ENCODE results near the gene LUC7L3.

DNA sequence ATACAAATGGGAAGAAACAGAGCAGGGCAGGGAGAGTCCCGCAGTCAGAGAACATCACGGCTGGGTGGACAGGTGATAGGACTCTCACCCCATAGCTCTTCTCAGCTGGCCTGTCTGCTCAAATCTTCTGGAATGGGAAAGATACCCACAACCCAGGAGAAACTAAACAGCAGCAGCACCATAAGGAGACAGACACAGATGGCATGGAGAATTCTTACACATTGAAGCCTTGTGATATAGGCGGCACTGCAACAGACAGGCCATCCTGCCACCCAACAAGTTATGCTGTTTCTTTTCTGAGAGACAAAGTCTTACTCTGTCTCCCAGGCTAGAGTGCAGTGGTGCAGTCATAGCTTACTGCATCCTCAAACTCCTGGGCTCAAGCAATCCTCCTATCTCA is 56.5 kb downstream of the LUC7L3 start:
- TF ChIP-seq, protein P1, sequence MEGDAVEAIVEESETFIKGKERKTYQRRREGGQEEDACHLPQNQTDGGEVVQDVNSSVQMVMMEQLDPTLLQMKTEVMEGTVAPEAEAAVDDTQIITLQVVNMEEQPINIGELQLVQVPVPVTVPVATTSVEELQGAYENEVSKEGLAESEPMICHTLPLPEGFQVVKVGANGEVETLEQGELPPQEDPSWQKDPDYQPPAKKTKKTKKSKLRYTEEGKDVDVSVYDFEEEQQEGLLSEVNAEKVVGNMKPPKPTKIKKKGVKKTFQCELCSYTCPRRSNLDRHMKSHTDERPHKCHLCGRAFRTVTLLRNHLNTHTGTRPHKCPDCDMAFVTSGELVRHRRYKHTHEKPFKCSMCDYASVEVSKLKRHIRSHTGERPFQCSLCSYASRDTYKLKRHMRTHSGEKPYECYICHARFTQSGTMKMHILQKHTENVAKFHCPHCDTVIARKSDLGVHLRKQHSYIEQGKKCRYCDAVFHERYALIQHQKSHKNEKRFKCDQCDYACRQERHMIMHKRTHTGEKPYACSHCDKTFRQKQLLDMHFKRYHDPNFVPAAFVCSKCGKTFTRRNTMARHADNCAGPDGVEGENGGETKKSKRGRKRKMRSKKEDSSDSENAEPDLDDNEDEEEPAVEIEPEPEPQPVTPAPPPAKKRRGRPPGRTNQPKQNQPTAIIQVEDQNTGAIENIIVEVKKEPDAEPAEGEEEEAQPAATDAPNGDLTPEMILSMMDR (IDR thresholded peaks at IDR 0.05; ENCODE audit: low read length) = no peak
- no peak for TF ChIP-seq EZH2 (optimal IDR thresholded peaks at IDR 0.05; ENCODE audit: low read depth, low read length)

Measured in MM.1S (cell line).